Measurements from ENCODE around the gene EEF2.
"Not testable (repeated sequence)": the region's sequence is repeated elsewhere in the genome, so short reads cannot be mapped to it uniquely, and the experiment has no call there.

Gene EEF2

DNA sequence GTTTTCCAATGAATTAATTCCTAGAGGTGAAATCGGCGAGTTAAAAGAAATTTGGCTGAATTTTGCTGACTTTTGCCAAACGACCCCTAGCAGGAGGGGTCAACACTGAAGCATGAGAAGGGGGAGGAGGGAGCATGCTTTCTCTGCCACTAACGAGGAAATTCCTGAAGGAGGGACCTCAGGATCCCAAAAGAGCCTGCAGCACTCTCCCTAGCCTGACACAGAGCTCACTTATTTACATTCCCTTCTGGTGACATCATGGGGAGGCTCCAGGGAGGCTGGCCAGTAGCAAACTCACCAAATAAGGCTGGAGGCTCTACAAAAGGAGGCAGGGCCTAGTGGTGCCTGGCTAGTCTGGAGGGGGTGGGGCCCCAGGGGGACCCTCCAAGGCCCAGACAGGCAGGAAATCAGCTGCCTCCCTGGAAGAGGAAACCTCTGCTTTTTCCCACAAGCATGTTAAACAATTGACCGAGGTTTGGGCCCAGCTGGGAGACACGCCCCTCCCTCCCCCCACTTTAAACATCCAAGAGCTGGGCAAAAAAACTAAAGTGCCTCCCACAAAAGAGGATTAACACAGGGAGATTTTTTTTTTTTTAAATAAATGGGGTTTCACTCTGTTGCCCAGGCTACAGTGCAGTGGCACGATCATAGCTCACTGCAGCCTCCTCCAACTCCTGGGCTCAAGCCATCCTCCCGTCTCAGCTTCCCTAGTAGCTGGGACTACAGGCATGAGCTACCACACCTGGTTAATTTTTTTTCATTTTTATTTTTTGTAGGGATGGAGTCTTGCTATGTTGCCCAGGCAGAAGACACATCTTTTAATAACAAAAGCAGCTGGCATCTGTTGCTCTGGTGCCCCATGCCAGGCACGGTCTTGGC is 16.5 kb downstream of the EEF2 start:
- DNase-seq (ENCODE audit: low spot score), result peak; percentile 94

DNA sequence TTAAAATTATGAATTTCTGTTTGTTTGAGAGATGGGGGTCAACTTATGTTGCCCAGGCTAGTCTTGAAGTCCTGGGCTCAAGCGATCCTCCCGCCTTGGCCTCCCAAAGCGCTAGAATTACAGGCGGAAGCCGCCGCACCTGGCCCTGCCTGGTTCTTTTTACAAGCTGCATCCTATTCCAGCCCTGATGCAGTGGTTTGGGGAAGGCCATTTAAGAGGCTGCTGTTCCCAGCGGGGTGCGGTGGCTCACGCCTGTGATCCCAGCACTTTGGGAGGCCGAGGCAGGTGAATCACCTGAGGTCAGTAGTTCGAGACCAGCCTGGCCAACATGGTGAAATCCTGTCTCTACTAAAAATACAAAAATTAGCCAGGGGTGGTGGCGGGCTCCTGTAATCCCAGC is 17.3 kb downstream of the EEF2 start:
- not testable (repeated sequence) for DNase-seq (ENCODE audit: low spot score)

DNA sequence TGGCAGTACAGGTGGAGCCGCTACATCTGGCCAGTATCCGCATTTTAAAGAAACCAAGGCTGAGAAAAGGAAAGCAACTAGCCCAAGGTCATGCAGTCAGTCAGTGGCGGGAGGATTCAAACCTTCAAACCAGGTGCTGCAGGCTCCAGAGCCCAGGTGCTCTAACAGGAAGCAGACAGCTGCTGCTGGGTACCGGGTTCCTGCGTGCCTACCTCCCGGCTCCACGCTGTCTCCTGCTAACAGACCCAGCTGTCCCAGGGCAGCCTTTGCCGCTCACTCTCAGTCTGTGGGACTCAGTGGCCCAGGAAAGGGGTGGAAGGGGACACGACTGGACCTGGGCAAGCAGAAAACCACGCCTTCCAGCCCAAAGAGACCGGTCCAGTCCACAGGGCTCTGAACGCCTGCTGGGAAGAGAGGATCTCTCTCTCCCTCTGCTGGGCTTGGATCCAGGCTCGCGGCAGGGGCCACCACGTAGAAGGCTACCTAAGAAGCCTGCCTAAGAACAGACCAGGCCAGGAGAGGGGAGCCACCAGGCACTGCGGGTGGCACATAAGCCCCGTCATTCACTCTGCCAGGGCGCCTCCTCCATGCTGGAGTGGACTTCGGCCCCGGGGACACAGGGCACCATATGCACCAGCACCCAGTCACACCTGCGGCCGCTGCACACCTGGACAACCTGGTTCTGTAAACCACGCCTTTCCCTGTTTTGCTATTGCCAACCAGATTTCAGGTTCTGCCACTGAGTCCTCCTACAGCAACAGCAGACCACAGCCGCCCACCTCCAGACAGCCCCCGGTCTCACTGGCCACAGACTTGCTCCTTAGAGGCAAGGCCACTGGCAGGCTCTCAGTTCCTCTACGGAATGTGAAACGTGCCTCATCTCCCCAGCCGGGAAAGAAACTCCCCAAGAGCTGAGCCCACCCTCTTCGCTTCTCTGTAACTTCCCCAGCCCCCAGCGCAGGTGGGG is 18.9 kb downstream of the EEF2 start:
- no peak for DNase-seq (ENCODE audit: low spot score)

DNA sequence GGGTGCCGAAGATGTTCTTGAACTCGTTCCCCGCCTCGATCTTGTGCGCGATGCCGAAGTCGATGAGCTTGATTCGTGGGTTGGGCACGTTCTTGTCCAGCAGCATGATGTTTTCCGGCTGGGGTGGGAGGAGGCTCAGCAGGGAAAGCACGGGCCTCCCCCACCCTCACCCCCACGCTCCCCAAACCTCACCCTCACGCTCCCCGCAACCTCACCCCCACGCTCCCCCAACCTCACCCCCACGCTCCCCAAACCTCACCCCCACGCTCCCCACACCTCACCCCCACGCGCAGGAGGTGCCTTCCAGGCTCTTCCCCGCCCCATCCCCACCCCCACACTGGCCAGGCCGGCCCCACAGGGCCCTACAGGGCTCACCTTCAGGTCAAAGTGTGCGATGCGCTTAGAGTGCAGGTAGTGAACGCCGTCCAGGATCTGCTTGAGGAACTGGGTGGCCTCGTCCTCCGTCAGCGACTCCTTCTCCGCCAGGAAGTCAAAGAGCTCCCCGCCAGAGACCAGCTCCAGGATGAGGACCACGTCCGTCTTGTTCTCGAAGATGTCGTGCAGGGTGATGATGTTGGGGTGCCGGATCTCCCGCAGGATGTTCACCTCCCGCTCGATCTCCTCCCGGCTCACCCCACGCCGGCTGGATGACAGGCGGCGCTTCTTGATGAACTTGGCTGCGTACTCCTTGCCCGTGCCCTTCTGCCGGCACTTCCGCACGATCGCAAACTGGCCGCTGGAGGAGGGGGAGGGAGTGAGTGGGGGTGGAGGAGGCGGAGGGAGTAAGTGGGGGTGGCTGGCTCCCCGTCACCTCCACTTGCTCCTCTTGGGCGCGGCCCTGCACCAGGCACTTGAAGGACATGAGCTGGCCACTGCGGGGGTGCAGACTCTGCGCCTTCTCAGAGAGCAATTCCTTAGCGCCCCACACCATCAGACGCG is 20.7 kb downstream of the EEF2 start:
- no peak for DNase-seq (ENCODE audit: low spot score)

DNA sequence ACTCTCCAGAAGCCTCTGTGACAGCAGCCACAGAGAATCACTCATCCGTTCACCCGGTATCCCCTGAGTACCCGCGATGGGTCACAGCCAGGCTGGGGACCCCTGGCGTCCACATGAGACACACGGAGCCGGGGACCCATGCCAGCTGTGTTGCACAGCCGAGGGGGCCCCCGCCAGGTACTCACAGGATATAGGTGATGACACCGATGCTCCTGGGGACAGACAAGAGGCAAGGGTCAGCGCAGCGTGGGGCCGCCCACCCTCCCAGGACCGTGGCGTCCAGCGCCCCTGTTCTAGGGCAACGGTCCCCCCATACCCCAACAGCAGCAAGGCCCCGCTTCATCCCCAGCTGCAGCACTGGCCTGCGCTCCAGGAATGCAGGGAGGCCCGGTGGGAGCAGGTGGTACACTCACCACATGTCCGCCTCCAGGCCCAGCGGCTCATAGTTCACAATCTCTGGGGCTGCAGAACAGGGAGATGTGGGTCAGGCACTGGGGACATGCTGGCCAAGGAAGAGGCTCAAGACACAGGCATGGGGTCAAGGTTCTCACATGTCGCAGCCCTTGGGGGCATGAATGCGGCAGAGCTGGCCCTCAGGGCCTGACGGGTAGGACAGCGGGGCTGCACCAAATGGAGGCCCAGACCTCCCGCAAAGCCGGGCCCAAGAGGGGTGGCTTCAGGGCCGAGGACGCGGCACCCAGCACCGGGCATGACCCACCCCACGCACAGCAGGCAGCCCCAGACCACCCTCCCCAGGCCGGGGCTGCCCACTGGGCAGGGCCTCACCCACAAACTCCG is 21.6 kb downstream of the EEF2 start:
- no peak for DNase-seq (ENCODE audit: low spot score)

DNA sequence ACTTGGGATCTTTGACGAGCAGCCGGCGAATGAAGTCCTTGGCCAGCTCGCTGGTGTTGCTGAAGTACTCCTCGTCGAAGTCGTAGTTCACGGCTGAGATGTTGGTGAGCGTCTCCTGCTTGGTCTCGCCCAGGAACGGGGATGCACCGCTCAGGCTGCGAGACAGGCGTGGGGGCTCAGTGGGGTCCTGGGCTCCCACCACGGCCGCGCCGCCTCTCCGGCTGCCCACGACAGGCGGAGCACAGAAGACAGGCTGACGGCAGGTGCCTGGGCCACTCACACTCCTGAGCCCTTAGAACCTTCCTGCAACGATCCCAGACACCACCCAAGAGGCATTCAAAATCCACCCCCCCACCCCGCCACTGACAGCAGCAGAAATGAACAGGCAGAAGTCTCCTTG is 24.3 kb downstream of the EEF2 start:
- DNase-seq (ENCODE audit: low spot score), result no peak

DNA sequence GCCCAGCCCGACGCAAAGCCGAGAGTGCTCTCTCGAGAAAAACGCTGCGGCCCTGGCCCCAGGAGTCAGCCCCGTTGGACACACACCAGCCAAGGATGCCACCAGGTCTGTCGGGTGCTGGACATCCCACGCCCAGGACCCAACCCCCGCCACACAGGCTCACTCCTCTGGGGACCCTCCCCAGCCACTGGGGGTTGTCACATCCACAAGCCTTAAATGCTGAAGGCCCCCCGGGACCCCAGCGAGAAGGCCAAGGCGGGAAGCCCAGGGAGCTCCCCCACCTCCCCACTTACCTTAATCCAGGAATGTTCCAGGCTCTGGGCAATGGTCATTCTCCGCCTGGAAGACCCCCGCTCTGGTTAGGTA is 25.5 kb downstream of the EEF2 start:
- DNase-seq (ENCODE audit: low spot score), result no peak

DNA sequence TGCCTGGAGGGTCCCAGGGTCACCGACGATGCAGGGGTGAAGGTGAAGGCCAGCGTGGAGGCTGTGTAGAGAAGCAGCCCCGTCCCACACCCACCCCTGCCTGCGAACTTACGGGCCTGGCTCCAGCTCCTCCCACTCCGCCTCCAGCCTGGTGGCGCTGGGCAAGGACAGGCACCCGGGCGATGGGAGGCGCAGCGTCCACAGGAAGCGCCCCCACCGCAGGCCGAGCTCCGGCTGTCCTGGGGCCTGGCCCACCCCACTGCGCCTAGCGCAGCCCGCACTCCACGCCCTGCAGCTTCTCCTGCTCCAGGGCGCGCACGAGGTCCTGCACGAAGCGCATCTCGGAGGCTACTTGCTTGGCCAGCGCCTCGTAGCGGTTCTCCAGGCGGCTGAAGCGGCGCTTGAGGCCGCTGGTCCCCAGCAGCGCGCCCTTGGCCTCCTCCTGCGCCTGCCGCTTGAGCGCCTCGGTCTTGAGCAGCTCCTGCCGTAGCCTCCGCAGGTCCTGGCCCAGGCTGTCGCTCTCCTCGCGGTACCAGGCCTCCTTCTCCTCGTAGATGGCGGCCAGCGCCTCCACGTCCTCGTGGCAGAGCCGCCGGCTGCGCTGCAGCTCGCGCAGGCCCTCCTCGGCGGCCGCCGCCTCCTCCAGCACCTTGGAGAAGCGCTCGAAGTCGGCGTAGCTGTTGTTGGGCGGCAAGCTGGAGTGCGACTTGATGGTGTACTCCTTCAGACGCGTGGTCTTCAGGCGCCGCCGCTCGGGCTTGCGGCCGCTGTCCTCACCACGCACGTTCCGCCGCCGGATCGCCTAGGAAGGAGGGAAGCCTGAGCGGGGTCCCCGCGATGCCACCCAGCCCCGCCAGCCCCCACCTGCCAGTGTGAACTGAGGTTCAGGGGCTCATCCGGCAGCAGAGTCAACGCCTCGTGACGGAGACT is 26.2 kb downstream of the EEF2 start:
- no peak for DNase-seq (ENCODE audit: low spot score)

DNA sequence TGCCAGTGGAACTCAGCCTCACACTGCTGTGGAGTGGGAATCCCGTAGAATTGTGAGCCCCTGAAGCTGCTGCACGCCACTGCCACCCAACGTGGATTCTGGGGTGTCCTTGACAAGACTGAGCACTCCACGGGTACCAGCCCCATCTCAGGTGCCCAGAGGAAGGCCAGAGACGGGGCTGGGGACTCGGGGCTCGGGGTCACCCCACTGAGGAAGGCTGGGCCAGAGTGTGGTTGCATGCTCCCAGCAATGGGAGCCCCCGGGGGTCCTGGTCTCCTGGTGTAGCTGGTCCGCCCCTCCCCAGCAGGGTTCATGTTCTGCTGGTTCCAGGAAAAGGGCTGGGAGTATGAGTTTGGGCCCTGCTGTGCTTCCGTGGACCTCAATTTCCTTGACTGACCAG is 29.6 kb downstream of the EEF2 start:
- no peak for DNase-seq (ENCODE audit: low spot score)

DNA sequence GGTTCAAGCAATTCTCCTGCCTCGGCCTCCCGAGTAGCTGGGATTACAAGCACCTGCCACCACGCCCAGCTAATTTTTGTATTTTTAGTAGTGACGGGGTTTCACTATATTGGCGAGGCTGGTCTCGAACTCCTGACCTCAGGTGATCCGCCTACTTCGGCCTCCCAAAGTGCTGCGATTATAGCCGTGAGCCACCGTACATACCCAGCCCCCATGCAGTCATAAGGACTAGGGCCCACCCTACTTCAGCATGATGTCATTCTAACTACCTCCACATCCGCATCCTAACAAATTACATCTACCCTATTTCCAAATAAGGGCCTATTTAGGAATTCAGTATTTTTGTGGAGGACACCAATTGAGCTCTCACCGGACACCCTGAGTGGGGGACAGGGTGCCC is 30.0 kb downstream of the EEF2 start:
- DNase-seq (ENCODE audit: low spot score), result not testable (repeated sequence)

DNA sequence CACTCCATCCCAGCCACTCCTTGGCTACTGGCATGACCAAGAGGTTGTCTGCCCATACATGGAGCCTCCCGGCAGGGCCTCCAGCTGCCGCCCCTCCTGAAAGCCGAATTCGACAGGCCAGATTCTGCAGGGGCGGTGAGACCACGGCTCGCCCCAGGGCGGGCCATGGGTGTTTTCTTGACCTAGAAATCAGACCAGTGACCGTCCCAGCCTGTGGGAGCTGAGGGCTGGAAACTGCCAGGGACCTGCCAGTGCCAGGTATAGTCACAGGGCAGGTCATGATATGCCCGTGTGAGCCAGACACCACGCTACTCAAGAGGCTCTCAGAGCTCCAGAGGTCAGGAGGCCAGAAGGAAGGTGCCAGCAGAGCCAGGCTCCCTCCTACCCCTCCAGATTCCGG is 31.2 kb downstream of the EEF2 start:
- no peak for DNase-seq (ENCODE audit: low spot score)

DNA sequence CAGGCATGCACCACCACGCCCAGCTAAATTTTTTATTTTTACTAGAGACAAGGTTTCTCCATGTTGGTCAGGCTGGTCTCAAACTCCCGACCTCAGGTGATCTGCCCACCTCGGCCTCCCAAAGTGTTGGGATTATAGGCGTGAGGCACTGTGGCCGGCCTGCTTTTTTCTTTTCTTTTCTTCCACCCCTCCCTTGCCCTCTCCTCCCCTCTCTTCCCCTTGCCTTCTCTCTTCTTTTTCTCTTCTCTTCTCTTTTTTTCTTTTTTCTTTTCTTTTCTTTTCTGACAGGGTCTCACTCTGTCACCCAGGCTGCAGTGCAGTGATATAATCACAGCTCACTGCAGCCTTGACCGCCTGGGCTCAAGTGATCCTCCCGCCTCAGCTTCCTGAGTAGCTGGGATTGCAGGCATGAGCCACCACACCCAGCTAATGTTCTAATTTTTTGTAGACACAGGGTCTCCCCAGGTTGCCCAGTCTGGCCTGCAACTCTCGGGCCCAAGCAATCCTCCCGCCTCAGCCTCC is 32.4 kb downstream of the EEF2 start:
- not testable (repeated sequence) for DNase-seq (ENCODE audit: low spot score)

DNA sequence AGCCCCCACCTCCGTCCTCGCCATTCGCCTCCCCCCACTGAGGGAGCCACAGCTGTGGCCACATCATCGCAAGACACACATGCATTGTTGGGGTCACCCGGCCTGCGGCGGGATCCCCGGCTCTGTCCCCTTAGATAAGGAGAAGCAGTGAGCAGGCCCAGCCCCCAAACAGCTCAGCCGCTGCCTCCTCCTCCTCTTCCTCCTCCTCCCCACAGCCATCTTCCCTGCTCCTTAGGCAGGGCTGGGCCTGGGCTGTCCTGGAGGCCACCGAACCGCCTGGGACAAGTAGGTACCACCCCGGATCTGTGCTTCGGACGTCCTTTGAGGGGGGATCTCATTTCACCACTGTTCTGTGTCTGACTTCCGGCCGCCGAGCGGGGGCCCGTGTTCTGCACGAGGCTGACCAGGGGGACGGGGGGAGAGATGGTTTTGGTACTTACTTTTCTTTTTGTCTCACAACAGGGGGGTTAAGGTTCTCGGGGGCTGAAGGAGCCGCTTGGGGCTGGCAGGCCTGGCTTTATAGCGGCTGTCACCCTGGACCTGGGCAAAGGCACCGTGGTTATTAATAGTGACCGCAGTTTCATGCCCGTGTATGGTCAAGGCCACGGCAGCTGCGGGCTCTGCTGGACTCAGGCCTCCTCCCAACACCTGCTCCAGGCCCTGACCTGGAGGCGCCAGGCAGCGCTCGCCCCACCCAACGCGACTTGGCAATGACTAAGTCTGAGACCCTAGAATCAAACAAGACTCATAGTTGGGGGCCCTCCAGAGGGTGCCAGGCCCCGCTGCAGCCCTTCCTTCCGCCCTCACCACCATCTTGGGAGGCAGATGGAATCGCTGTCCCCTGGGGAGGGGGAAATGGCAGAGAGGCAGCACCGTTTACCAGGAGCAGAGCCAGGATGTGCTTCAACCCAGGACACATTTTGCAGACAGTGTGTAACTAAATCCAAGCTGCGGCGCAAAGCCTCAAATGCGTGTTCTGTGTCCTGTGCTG is 34.1 kb downstream of the EEF2 start:
- no peak for DNase-seq (ENCODE audit: low spot score)

DNA sequence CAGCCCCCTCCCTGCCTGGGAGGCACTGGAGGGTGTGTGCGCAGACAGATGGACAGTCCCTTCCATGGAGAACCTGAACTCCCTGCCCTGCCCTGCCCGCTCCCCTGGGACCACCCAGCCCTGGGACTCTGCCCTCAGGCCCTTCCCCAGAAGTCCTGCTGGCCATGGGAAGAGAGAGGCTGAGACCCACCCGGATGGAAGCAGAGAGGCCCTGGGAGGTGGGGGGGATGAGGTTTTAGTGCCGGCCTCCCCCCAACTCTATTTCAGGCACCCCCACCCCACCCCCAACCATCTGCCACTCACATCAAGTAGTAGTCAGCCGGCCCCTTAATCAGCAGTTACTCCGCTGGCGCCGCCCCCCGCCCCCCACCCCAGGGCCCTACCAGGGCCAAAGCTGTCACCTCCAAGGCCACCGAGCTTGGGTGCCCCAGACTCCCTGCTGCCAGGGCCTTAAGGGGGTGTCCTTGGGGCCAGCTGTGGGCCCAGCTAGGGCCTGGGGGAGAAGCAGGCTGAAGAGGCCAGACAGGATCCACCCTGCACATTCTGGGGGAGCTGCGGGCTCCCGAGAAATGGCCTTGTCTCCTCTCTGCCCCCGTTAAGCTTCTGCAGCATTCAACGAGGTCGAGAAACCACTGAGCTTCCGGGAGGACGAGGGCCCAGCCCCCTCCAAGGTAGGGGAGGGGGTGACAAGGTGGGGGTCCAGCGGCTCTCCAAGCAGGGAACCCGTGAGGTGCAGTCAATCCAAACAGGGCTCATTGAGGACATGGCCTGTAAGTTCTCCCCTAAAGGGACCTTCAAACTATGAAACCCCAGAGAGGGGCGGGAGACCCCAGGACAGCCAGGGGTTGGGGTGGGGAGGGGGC is 35.0 kb downstream of the EEF2 start:
- DNase-seq (ENCODE audit: low spot score), result no peak

DNA sequence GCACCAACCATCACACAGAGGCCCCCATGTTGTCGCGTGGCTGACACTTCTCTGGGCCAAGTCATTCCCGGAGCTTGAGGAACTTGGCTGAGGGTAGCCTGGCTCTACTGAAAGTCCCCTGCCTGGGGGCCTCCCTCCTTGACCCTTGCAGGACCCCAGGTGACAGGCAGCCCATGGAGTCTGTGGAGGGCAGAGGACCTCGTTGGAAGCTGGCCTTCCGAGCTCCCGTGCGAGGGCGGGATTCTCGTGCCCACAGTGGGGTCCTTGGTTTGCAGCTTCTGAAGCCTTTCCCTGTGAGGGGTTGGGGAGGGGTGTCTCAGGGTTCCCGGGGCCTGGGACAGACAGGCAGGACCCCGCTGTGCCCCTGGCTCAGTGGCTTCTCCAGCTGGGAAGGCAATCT is 36.0 kb downstream of the EEF2 start:
- no peak for DNase-seq (ENCODE audit: low spot score)

DNA sequence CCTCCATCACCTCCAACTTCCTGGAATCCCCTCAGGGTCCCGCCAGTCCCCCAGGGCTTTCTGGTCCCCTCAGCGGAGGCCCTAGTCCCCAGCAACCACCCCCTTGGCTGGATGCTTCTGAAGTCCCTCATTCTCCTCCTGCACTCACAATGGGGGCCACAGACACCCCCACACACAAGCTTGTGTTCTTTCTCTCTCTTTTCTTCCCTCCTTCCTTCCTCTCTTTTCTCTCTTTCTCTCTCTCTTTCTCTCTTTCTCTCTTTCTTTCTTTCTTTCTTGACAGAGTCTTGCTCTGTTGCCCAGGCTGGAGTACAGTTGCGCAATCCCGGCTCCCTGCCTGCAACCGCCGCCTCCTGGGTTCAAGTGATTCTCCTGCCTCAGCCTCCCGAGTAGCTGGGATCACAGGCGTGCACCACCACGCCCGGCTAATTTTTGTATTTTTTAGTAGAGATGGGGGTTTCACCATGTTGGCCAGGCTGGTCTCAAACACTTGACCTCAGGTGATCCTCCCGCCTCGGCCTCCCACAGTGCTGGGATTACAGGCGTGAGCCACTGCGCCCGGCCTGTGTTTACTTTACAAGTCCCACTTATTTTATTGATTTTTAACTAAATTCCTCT is 37.8 kb downstream of the EEF2 start:
- DNase-seq (ENCODE audit: low spot score), result not testable (repeated sequence)

DNA sequence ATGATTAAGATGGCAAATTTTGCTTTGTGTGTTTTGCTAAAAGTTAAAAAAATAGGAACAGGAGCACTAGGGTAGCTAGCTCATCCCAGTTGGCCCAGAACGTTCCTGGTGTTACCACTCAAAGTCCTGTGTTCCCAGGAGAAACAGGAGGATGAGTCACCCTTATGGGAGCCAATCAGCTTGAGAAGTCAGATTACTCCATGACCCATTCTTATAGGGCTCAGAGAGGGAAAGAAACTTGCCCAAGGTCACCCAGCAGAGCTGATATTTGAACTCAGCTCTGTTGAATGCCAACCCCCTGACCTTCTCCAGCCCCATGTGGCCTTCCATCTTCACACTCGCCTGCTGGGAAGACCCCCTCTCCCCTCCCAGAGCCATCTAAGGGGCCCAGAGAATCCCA is 39.4 kb downstream of the EEF2 start:
- peak; percentile 67 for DNase-seq (ENCODE audit: low spot score)
